ENCODE results near the gene GSS.

DNA sequence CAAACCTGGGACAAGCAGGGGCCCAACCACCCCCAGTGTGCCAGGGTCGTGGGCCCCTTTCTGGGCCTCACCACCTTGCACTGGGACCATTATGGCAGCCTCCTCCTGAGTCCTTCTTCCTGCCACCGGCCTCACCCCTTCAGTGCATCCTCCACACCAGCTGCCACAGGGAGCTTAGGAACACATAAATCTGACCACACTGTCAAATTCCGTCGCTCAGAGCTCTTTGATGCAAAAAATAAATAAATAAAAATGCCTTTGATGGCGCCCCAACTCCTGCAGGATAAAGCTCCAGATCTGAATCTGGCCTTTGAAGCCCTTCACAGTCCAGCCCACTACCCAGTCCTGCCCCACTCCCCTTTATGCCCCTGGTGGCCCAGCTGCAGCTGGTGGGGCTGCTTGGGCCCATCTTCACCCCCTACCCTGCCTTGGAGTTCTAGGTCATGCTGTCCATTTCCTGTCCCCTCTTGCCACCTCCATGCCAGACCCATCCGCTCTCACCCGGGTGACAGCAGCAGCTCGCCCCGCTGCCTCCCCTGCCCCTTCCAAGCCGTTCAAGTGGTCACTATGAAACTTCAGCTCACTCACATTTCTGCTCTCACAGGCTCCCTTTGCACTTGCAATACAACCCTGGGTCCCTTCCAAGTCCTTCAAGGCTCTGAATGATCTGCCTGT lies 16.1 kb upstream of the GSS start:
- TF ChIP-seq, protein P1, sequence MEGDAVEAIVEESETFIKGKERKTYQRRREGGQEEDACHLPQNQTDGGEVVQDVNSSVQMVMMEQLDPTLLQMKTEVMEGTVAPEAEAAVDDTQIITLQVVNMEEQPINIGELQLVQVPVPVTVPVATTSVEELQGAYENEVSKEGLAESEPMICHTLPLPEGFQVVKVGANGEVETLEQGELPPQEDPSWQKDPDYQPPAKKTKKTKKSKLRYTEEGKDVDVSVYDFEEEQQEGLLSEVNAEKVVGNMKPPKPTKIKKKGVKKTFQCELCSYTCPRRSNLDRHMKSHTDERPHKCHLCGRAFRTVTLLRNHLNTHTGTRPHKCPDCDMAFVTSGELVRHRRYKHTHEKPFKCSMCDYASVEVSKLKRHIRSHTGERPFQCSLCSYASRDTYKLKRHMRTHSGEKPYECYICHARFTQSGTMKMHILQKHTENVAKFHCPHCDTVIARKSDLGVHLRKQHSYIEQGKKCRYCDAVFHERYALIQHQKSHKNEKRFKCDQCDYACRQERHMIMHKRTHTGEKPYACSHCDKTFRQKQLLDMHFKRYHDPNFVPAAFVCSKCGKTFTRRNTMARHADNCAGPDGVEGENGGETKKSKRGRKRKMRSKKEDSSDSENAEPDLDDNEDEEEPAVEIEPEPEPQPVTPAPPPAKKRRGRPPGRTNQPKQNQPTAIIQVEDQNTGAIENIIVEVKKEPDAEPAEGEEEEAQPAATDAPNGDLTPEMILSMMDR (IDR thresholded peaks at IDR 0.05), result no peak
- TF ChIP-seq POLR2AphosphoS5 (IDR thresholded peaks at IDR 0.05; ENCODE audit: insufficient read depth in 1 of 2, low read depth in 1 of 2) (no peak), POLR2A (IDR thresholded peaks at IDR 0.05) (no peak)
